Stimulated activated CD4-positive, alpha-beta T cell treated with anti-CD3 and anti-CD28 coated beads, Interleukin-1b, Interleukin-23, amount 100 ng/mL, for 24 hours (primary cell): ENCODE measurements around the gene CPNE7.

Experiments used
- DNase-seq, 4 experiments: peaks; one replicate each; pipeline ENCODE4 v3.0.0-alpha.2; 2020; ENCODE audit warnings: low read depth in 4 of 4, low spot score in 1 of 4

Gene CPNE7

GRCh38 chr16:89548344-89549006 is 27.1 kb upstream of the CPNE7 start:
- no peak for DNase-seq

GRCh38 chr16:89549007-89549700 is 26.4 kb upstream of the CPNE7 start:
- no peak for DNase-seq

- no peak for DNase-seq
Observed at GRCh38 chr16:89550421-89551007, 25.0 kb upstream of the CPNE7 start.

GRCh38 chr16:89552329-89552728 is 23.2 kb upstream of the CPNE7 start:
- no peak for DNase-seq

- DNase-seq: no peak
Observed at GRCh38 chr16:89552913-89553312, 22.6 kb upstream of the CPNE7 start.

- no peak for DNase-seq
Observed at GRCh38 chr16:89553733-89554132, 21.8 kb upstream of the CPNE7 start.

GRCh38 chr16:89554343-89554742 is 21.2 kb upstream of the CPNE7 start:
- DNase-seq: no peak

GRCh38 chr16:89555265-89555664 is 20.3 kb upstream of the CPNE7 start:
- DNase-seq: no peak

- DNase-seq: no peak
Observed at GRCh38 chr16:89555780-89556179, 19.8 kb upstream of the CPNE7 start.

GRCh38 chr16:89556750-89557689 is 18.5 kb upstream of the CPNE7 start:
- peak; percentile 73 to 81 (median 74) for DNase-seq

- DNase-seq: no peak
Observed at GRCh38 chr16:89557690-89558490, 17.7 kb upstream of the CPNE7 start.

GRCh38 chr16:89560378-89561141 is 15.0 kb upstream of the CPNE7 start, which contains the start of gene RPL13:
Gene RPL13, plus strand, starts transcription at chr16:89560682. Its CDS starts 278 bp downstream, at chr16:89560960.
- peak; percentile 76 to 90 (median 86) for DNase-seq

- DNase-seq: no peak
Observed at GRCh38 chr16:89561142-89561883, 14.2 kb upstream of the CPNE7 start.

- DNase-seq: no peak
Observed at GRCh38 chr16:89561884-89562599, 13.5 kb upstream of the CPNE7 start.

GRCh38 chr16:89562939-89563338 is 12.6 kb upstream of the CPNE7 start:
- no peak for DNase-seq

GRCh38 chr16:89563639-89564392 is 11.7 kb upstream of the CPNE7 start:
- no peak for DNase-seq

- no peak for DNase-seq
Observed at GRCh38 chr16:89564476-89565255, 10.9 kb upstream of the CPNE7 start.
